GM20431 (cell line): Measurements from ENCODE around the gene PCED1A.
"Not testable (repeated sequence)": the region's sequence is repeated elsewhere in the genome, so short reads cannot be mapped to it uniquely, and the experiment has no call there.

Experiments used
- in situ Hi-C: fragments of 300-500 bp; cut with MseI, MboI; formaldehyde crosslinking; loops from one replicate; pipeline ENCODE4 v1.15.0; 2020; ENCODE audit warnings: low sequenced_read_pairs; ENCODE audit not compliant: unreplicated experiment

Gene PCED1A

DNA sequence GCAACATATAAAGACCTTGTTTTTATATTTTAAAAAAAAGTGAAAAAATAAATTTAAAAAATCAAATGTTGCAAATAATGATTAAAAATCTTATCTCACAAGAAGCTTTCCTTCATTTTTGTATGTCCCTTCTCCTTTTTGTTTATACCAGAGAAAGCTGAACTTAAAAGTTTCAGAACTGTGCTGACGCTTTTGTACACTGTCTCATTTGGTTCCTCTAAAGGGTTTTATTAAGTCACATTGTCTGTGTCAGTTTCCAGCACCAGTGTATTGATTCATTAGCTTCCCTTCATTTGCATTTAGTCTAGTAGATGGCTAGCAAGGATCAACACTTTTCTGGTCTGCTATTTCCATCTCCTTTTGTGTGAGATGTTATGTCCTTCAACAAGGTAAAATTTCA lies 6.7 kb downstream of the PCED1A start:
- in situ Hi-C loops = no loop called here

GRCh38 chr20:2831206-2831605 lies 9.2 kb downstream of the PCED1A start:
- in situ Hi-C loops = not testable (repeated sequence)

- in situ Hi-C loops = no loop called here
Observed at GRCh38 chr20:2829376-2829775, 11.1 kb downstream of the PCED1A start.

GRCh38 chr20:2826655-2827054 lies 13.8 kb downstream of the PCED1A start:
- in situ Hi-C loops = no loop called here

GRCh38 chr20:2825761-2826160 lies 14.7 kb downstream of the PCED1A start:
- in situ Hi-C loops = no loop called here

DNA sequence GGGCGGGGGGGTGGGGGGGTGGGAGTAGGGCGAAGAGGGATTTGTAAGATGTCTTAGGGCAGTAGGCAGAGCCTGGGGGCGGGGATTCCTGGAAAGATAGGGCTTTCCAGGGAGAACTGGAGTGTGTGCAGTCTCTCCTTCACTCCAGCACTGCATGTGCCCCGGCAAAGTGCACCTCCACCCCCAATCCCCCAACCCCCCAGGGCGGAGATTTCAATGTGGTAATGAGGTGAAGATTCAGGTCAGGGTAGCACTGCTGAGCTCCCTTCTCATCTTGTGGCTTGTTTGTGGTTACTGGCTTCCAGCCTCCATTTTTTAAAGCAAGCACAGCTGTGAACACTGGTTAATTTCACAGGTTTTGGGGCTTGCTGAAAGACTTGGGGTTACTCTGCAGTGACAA lies 18.4 kb downstream of the PCED1A start:
- in situ Hi-C loops = no loop called here

DNA sequence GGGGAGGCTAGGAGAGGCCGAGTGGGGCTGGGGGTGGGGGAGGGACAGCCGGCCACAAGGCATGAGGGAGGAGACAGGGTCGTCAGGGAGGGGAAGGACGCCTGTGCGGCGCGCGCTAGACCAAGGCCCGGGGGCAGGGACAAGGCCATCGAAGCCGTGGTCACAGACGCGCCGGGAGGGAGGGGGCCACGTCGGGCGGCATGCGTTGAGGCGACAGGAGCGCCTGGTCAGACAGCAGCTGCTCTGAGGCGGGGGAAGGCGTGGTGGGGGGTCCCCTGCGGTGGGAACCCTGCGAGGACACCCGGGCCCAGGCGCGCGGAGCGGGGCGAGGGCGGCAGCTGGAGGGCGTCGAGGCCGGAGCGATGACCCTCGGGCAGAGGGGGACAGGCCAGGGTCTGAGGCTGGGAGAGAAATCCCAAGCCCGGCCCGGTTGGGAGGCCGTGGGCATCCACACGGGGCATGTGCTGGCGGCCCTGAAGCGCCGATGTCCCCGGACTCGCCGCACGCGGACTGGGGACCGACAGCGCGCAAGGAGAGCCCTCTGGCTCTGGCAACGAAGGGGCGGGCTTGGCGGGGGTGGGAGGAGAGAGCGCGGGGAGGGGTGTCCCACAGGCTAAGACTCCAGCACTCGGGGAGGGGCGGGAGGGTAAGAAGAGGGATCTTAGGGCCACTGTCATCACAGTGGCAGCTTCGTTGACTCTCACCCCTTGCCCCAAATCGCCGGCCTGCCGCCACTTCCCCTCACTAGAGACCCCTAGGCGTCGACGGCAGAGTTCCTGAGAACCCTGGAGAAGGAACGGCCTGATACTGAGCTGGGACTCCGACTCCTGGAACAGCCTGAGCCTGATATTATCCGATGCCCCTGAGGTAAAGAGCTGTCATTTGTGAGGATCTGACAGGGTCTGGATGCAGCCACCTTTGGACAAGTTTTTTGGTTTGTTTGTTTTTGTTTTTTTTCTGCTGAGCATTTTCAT lies 19.3 kb downstream of the PCED1A start:
- in situ Hi-C loops = no loop called here

DNA sequence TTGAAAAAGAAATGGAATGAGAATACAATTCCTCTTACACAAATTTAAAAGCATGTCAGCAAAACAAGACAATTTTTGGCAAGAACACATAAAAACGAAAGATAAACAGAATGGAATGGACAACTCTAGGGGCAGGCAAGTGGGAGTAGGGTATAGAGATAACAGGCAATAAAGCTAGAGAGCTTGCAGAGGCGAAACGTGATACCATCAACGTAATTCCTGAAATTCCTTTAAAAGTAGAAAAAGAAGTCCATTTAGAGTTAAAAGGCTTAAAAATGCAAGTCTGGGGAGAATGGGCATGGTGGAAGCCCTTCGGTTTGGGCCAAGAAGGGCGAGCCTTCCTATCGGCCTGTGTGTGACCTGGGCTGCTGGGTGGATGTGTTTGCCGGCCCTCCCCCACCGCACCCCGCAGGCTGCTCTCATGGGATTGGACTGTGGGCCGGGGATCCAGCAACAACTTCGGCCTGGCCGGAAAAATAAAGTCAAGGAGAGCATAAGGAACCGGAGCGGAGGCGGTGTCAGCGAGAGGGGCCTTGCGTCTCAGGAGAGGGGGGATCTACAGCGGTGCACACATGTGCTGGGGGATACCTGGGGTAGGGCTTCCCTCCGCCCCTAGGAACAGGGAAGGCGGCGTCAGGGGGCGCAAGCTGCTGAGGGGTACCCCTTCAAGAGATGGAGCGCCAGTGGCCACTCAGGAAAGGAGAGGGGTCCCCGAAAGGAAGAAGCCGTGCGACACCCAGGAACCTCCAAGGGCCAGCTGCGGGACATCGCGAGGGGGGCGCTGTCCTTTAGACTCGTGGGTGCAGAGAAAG lies 20.2 kb downstream of the PCED1A start:
- in situ Hi-C loops = no loop called here

DNA sequence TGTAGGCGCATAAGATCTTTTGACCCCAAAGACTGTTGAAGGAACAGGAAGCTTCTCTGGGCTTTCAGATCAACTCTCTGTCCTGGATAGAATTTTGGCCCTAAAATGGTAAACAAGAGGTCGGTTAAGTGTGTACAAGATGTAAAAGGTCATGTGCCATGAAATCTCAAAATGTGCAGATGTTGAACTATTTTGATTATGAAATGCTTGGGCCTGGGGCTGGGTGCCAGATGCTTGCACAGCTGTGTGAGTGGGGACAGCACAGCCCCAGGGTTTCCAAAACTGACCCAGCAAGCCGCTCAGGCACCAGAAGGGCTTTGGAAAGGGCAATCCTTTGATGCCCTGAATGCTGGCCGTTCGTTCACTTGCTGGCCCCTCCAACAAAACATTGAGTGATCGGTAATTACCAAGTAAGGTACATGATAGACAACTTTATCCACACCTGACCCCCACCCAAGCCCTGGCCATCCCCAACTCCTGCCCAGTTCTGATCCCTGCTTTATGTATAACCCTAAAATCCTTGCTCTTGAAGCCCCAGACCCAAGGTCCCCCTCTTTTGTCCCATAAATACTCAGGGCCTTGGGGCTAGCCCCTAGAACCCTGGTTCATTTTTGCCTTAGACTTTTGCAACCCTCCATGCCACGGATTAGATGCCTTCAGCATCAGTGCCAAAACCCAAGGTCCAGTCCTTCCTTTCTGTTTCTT lies 22.4 kb downstream of the PCED1A start:
- in situ Hi-C loops = no loop called here

DNA sequence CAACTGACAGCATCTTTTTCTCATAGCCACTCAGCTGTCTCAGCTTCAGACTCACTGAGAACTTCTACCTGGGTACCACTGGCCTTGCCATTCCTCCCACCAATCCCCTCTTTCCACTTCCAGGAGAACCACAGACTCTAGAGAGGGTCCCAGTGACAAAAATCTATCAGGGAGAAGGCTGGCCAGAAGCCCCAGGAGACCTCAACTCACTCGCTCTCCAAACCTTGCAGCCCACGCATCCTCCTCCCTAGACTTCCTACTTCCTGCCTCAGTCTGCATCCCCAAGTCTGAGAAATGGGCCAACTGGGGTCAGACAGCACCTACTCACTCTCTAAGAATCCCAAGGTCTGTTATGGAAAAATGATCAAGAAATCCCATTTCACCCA lies 23.1 kb downstream of the PCED1A start:
- in situ Hi-C loops = no loop called here

- in situ Hi-C loops = no loop called here
Observed at GRCh38 chr20:2816583-2817340, 23.7 kb downstream of the PCED1A start.

GRCh38 chr20:2816030-2816582 lies 24.3 kb downstream of the PCED1A start, which contains the start of gene TMEM239:
TSS of gene TMEM239 (plus strand) at chr20:2816364. CDS start at chr20:2816555, 191 bp downstream.
- in situ Hi-C loops = no loop called here

DNA sequence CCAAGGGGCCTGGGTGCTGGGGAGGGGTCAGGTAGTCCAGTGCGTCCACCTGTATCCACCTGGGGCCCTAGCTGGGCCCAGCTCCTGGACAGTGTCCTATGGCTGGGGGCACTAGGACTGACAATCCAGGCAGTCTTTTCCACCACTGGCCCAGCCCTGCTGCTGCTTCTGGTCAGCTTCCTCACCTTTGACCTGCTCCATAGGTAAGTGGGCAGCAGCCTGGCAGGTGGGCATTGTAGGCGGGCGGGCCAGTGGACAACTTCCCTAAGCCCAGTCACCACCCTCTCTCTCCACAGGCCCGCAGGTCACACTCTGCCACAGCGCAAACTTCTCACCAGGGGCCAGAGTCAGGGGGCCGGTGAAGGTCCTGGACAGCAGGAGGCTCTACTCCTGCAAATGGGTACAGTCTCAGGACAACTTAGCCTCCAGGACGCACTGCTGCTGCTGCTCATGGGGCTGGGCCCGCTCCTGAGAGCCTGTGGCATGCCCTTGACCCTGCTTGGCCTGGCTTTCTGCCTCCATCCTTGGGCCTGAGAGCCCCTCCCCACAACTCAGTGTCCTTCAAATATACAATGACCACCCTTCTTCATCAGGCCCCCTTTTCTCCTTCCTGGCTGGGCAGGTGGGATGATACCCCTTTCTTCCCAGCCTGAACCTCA lies 25.1 kb downstream of the PCED1A start:
- in situ Hi-C loops = no loop called here

DNA sequence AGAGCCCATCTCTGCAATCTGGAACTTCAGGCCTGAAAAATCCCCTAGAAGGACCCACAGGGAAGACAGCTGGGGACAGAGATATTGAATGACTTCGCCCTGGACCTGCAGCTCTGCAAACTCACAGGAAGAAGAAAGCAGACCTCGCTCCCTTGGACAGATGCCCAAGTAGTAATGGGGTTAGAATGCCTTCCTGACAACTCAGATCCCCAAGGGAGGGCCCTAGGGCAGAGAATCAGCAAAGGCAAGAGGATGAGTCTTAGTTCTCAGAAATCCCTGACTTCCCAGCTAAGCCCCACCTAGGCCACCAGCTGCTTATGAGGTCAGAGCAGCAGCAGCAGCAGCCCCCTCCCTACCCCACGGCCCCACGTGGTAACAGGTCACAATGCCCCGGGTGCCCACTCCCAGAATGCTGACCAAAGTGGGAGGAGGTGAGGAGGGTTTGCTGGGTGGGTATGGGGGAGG lies 25.8 kb downstream of the PCED1A start, which contains the start of gene C20orf141:
Gene C20orf141, plus strand, starts transcription at position 401 of the 465 bp plus-strand sequence. CDS start 198 bp downstream, outside the sequence.
- in situ Hi-C loops = no loop called here

GRCh38 chr20:2814076-2814475 lies 26.4 kb downstream of the PCED1A start:
- in situ Hi-C loops = no loop called here

DNA sequence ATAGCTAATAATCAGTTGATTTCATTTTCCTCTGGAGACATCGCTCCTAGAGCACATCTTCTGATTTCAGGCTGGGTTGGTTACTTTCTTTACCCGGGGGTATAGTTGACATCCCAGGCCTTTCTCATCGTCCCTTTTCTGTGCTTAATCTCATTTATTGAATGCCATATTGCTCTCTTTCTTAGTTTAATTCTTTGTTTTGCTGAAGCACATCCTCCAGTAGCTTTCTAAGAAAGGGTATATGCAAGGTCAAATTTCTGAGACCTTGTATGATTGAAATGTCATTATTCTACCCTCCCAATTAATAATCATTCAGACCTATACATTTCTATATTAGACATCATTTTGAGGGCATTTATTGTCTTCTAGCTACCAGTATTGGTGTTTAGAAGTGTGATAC lies 28.3 kb downstream of the PCED1A start:
- in situ Hi-C loops = no loop called here

DNA sequence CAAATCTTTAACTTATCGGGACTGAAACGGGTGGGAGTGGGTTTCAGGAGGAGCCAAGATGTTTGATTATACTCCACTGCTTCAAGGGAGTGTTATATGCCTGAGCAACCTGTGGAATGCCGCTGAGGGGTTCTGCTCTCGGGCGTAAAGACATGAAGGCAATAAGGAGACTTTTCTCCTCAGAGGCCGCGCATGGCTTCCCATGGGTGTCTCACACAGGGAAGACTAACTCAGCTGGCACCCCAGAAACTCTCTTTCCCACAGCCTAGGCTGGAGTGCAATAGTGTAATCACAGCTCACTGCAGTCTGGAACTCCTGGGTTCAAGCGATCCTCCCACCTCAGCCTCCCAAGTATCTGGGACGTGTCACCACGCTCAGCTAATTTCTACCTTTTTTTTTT lies 30.8 kb downstream of the PCED1A start:
- in situ Hi-C loops = no loop called here

DNA sequence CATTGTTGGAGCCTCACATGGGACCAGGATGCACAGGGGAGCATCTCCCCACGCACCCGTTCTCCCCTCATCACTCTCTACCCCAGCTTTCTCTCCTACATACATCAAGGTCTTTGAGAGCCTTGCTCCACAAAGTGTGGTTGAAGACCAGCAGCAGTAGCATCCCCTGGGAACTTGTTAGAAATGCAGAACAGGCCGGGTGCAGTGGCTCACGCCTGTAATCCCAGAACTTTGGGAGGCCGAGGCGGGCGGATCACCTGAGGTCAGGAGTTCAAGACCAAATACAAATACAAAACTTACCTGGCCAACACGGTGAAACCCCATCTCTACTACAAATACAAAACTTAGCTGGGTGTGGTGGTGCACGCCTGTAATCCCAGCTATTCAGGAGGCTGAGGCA lies 32.5 kb downstream of the PCED1A start:
- in situ Hi-C loops = not testable (repeated sequence)

- in situ Hi-C loops = no loop called here
Observed at GRCh38 chr20:2807019-2807418, 33.4 kb downstream of the PCED1A start.
